Keratinocyte (primary cell): ENCODE results near the gene NINJ2. TPM values are rescaled to one million over a fixed set of nuclear protein-coding genes. Genes with fewer than 3 reads are reported as not detected.

Experiments
- DNase-seq: peaks from one replicate; pipeline ENCODE4 v3.0.0-alpha.2; 2011; ENCODE audit warnings: low read depth, missing footprints, low spot score
- FAIRE-seq: peaks from 2 replicates; lab custom pipeline; 2011; peaks lifted over from hg19 to GRCh38; lab: Jason Lieb, UNC
- H2AFZ ChIP-seq: 2 replicates; pipeline ENCODE4 v1.6.0; 2012; ENCODE audit warnings: low read length, control low read depth, inconsistent platforms; ENCODE audit not compliant: control insufficient read depth
- H3K27ac ChIP-seq: 2 replicates; pipeline ENCODE4 v1.5.1; 2011; ENCODE audit warnings: low read length; ENCODE audit not compliant: control insufficient read depth, insufficient read depth
- H3K27me3 ChIP-seq: 3 replicates; pipeline ENCODE4 v1.6.0; 2011; ENCODE audit warnings: low read length; ENCODE audit not compliant: control insufficient read depth, insufficient read depth; ENCODE audit errors: extremely low read depth
- H3K36me3 ChIP-seq, 2 experiments: 2 replicates in 1 of 2; 3 replicates in 1 of 2; pipeline ENCODE4 v1.5.1; 2011; ENCODE audit warnings: low read length in 2 of 2, mild to moderate bottlenecking in 1 of 2; ENCODE audit not compliant: control insufficient read depth in 2 of 2, insufficient read depth in 2 of 2; ENCODE audit errors: extremely low read depth in 1 of 2
- H3K4me1 ChIP-seq: 3 replicates; pipeline ENCODE4 v1.5.1; 2011; ENCODE audit warnings: low read length; ENCODE audit not compliant: control insufficient read depth, insufficient read depth; ENCODE audit errors: extremely low read depth
- H3K4me2 ChIP-seq: 3 replicates; pipeline ENCODE4 v1.6.0; 2011; ENCODE audit warnings: low read depth, low read length; ENCODE audit not compliant: control insufficient read depth, insufficient read depth; ENCODE audit errors: extremely low read depth
- H3K4me3 ChIP-seq, 3 experiments: fragments of 200-600 bp in 1 of 3; sonication (generic) in 1 of 3; 2 replicates in 2 of 3; 3 replicates in 1 of 3; pipeline ENCODE4 v1.5.1; 2011 to 2016; ENCODE audit warnings: low read length in 3 of 3, mild to moderate bottlenecking in 3 of 3, control low read depth in 2 of 3, inconsistent platforms in 1 of 3, low read depth in 1 of 3, mixed read lengths in 1 of 3, mixed run types in 1 of 3, moderate library complexity in 1 of 3; ENCODE audit not compliant: control insufficient read depth in 2 of 3, insufficient read depth in 2 of 3; ENCODE audit errors: extremely low read depth in 1 of 3
- H3K79me2 ChIP-seq: 2 replicates; pipeline ENCODE4 v1.6.0; 2012; ENCODE audit warnings: low read length; ENCODE audit not compliant: control insufficient read depth, insufficient read depth
- H3K9ac ChIP-seq: 3 replicates; pipeline ENCODE4 v1.6.0; 2011; ENCODE audit warnings: low read length; ENCODE audit not compliant: control insufficient read depth, insufficient read depth; ENCODE audit errors: extremely low read depth
- H3K9me1 ChIP-seq: 3 replicates; pipeline ENCODE4 v1.6.0; 2011; ENCODE audit warnings: low read length; ENCODE audit not compliant: control insufficient read depth, insufficient read depth; ENCODE audit errors: extremely low read depth
- H3K9me3 ChIP-seq: 2 replicates; pipeline ENCODE4 v1.5.1; 2012; ENCODE audit warnings: low read depth, low read length; ENCODE audit not compliant: control insufficient read depth
- H4K20me1 ChIP-seq: 3 replicates; pipeline ENCODE4 v1.6.0; 2011; ENCODE audit warnings: low read length; ENCODE audit not compliant: control insufficient read depth, insufficient read depth; ENCODE audit errors: extremely low read depth
- CTCF ChIP-seq, 3 experiments: IDR thresholded peaks in 1 of 3; conservative IDR thresholded peaks in 1 of 3; optimal IDR thresholded peaks in 1 of 3; 2 replicates in 2 of 3; 3 replicates in 1 of 3; pipeline versions ENCODE3 to v1.5.1; 2011; ENCODE audit warnings: low read length in 3 of 3, mild to moderate bottlenecking in 3 of 3, moderate library complexity in 2 of 3, control low read depth in 1 of 3, inconsistent platforms in 1 of 3; ENCODE audit not compliant: insufficient read depth in 2 of 3; ENCODE audit errors: extremely low read depth in 1 of 3
- EZH2 ChIP-seq: IDR thresholded peaks from one replicate; pipeline ENCODE4 v1.6.1; 2012; ENCODE audit warnings: inconsistent platforms, mild to moderate bottlenecking, low read length, moderate library complexity
- dilution Hi-C: fragments of 300-500 bp; cut with MboI; formaldehyde crosslinking; loops from one replicate; pipeline ENCODE4 v1.7.0; 2020; ENCODE audit warnings: low sequenced_read_pairs; ENCODE audit not compliant: extremely low pct_ligation_motif_present
- polyA plus RNA-seq, 5 experiments: library from polyadenylated mRNA; depleted of rRNA in 3 of 5; stranded (reverse) in 3 of 5; stranded (forward) in 1 of 5; unstranded in 1 of 5; fragments of >200 nt; gene quantifications; 1 replicate in 1 of 5; 2 replicates in 3 of 5; 3 replicates in 1 of 5; pipeline versions ENCODE4 v1.2.1 to v1.2.3, GENCODE V29; 2011 to 2012; ENCODE audit warnings: missing spikeins in 2 of 5, low read depth in 1 of 5, low replicate concordance in 1 of 5

NINJ2 gene
- polyA plus RNA-seq, 1 donor (not counting 4 experiments of a cell fraction or from before 2014, with no cell fraction given), result 0.58 TPM

GRCh38 chr12:608413-608812 is 54.8 kb downstream of the NINJ2 start:
- dilution Hi-C loops, result no loop called here
- Histone ChIP-seq H2AFZ (no peak overlapping the region), H3K9me1 (peaks cover 2% of the 10 kb centered on the region), H3K4me3 (no peak overlapping the region), H3K79me2 (no peaks in the 10 kb centered on the region), H3K4me1 (peaks cover 28% of the 10 kb centered on the region), H3K27ac (no peak overlapping the region), H3K36me3 (no peaks in the 10 kb centered on the region), H3K27me3 (no peaks in the 10 kb centered on the region), H3K9ac (no peak overlapping the region), H3K4me2 (no peak overlapping the region), H3K9me3 (no peaks in the 10 kb centered on the region), H4K20me1 (no peaks in the 10 kb centered on the region)
- no peak for DNase-seq
- peak; percentile 52 for FAIRE-seq
- no peak for TF ChIP-seq CTCF (optimal IDR thresholded peaks at IDR 0.05 in 1 of 3, IDR thresholded peaks at IDR 0.05 in 1 of 3, conservative IDR thresholded peaks at IDR 0.05 in 1 of 3; ENCODE audit: extremely low read depth in 1 of 3, insufficient read depth in 2 of 3, low read length in 3 of 3)
- no peak for TF ChIP-seq EZH2

GRCh38 chr12:607541-608001 is 55.7 kb downstream of the NINJ2 start:
- Histone ChIP-seq H3K9me3 (no peaks in the 10 kb centered on the region), H3K4me1 (peaks cover 31% of the 10 kb centered on the region), H3K36me3 (no peaks in the 10 kb centered on the region), H3K79me2 (no peaks in the 10 kb centered on the region), H3K27ac (peak overlapping the region; percentile 23), H3K4me3 (no peak overlapping the region), H3K4me2 (peak overlapping the region; percentile 20), H2AFZ (peak overlapping the region; percentile 55), H3K9me1 (peaks cover 2% of the 10 kb centered on the region), H3K9ac (no peak overlapping the region), H4K20me1 (no peaks in the 10 kb centered on the region), H3K27me3 (no peaks in the 10 kb centered on the region)
- DNase-seq, result no peak
- no peak for TF ChIP-seq CTCF (optimal IDR thresholded peaks at IDR 0.05 in 1 of 3, IDR thresholded peaks at IDR 0.05 in 1 of 3, conservative IDR thresholded peaks at IDR 0.05 in 1 of 3; ENCODE audit: extremely low read depth in 1 of 3, insufficient read depth in 2 of 3, low read length in 3 of 3)
- no peak for TF ChIP-seq EZH2
- peak; percentile 96 for FAIRE-seq
- dilution Hi-C loops, result no loop called here
